Natural killer cell (primary cell): ENCODE results near the gene VEGFB. TPM values are rescaled to one million over a fixed set of nuclear protein-coding genes. Genes with fewer than 3 reads are reported as not detected.
A peak's percentile ranks its signal among the peaks of the same experiment; 100 is the strongest.

ENCODE experiments used
- ATAC-seq, 3 donors: fragments of 150-1000 bp in 2 of 3; fragments of 200-7000 bp in 1 of 3; cut with Tn5 transposase; 1 replicate in 1 of 3; 2 replicates in 2 of 3; pipeline ENCODE4 v1.10.0; 2021; ENCODE audit warnings: mild to moderate bottlenecking in 2 of 3, moderate library complexity in 2 of 3
- DNase-seq, 2 donors: peaks; one replicate each; pipeline versions ENCODE4 v3.0.0 to v3.0.0-alpha.2; 2013 to 2021; ENCODE audit warnings: mixed read lengths in 1 of 2
- H3K27ac ChIP-seq: one replicate; pipeline ENCODE4 v1.5.1; 2013; ENCODE audit warnings: mild to moderate bottlenecking, low read length
- H3K27me3 ChIP-seq: one replicate; pipeline ENCODE4 v1.6.1; 2013; ENCODE audit warnings: low read length; ENCODE audit not compliant: control insufficient read depth, insufficient read depth
- H3K36me3 ChIP-seq: one replicate; pipeline ENCODE4 v1.6.1; 2013; ENCODE audit warnings: low read length; ENCODE audit not compliant: control insufficient read depth, insufficient read depth
- H3K4me1 ChIP-seq: one replicate; pipeline ENCODE4 v1.6.1; 2013; ENCODE audit warnings: low read length; ENCODE audit not compliant: control insufficient read depth, insufficient read depth
- H3K4me3 ChIP-seq: one replicate; pipeline ENCODE4 v1.5.1; 2013; ENCODE audit warnings: low read length
- H3K9me3 ChIP-seq: one replicate; pipeline ENCODE4 v1.6.1; 2013; ENCODE audit warnings: low read length; ENCODE audit not compliant: control insufficient read depth, insufficient read depth
- H3K27ac Mint-ChIP-seq, 2 donors: one replicate each; pipeline ENCODE4 v1.8.0; 2022; ENCODE audit warnings: mild to moderate bottlenecking in 2 of 2, mixed read lengths in 2 of 2, moderate library complexity in 1 of 2
- H3K27me3 Mint-ChIP-seq, 2 donors: one replicate each; pipeline ENCODE4 v1.8.0; 2022; ENCODE audit warnings: low read depth in 2 of 2, mixed read lengths in 2 of 2
- H3K36me3 Mint-ChIP-seq: one replicate; pipeline ENCODE4 v1.8.0; 2022; ENCODE audit warnings: mixed read lengths
- H3K4me1 Mint-ChIP-seq, 2 donors: one replicate each; pipeline ENCODE4 v1.8.0; 2022; ENCODE audit warnings: mixed read lengths in 2 of 2
- H3K4me3 Mint-ChIP-seq: one replicate; pipeline ENCODE4 v1.8.0; 2022; ENCODE audit warnings: mild to moderate bottlenecking, moderate library complexity, mixed read lengths
- H3K9me3 Mint-ChIP-seq, 2 donors: one replicate each; pipeline ENCODE4 v1.8.0; 2022; ENCODE audit warnings: mixed read lengths in 2 of 2
- WGBS: methylation state at CpG from one replicate; pipeline ENCODE4 v1.1.7; 2013; ENCODE audit warnings: missing lambda C conversion rate; ENCODE audit not compliant: insufficient coverage; 5-methylcytosine and 5-hydroxymethylcytosine counted together
- intact Hi-C: fragments of 100-400 bp; cut with micrococcal nuclease; formaldehyde crosslinking; loops from one replicate; pipeline ENCODE4 v1.14.2; 2022
- total RNA-seq, 4 donors: library from RNA; stranded (reverse); fragments of 120-200 nt in 1 of 4; gene quantifications; one replicate each; pipeline versions ENCODE4 v1.2.3 to v1.2.4, GENCODE V29; 2013 to 2022
- TF ChIP-seq, protein P1 (sequence below): fragments of 200-600 bp; IDR thresholded peaks from one replicate; pipeline ENCODE4 v1.8.0; 2022; ENCODE audit warnings: antibody characterized with exemption

VEGFB gene
- total RNA-seq, 3 donors from 2014 or later (not counting 1 experiment from before 2014, with no cell fraction given), result 30.7 to 38.7 (median 37.3) TPM

GRCh38 chr11:64204080-64204440 is 30.3 kb upstream of the VEGFB start:
- Histone ChIP-seq H3K9me3 (no peaks in the 10 kb centered on the region), H3K4me3 (no peak overlapping the region), H3K27ac (no peak overlapping the region), H3K27me3 (no peaks in the 10 kb centered on the region), H3K4me1 (peaks cover 48% of the 10 kb centered on the region), H3K36me3 (peaks cover 53% of the 10 kb centered on the region)
- intact Hi-C loops, result loop anchor here (1.0 to 5.0 kb wide), 2 partner anchors 100 to 448 kb away; no protein-coding TSS in a partner anchor
- Mint-ChIP-seq H3K4me1 (peaks cover 25 to 48% of the 10 kb centered on the region in 2 donors), H3K27me3 (no peaks in the 10 kb centered on the region), H3K9me3 (no peaks in the 10 kb centered on the region), H3K27ac (peak overlapping the region; percentile 77 to 88), H3K4me3 (no peak overlapping the region), H3K36me3 (peaks cover 6% of the 10 kb centered on the region)
- ATAC-seq (no peak), DNase-seq (no peak)
- WGBS, result 93% methylated on average over 16 of the region's 16 CpGs
- TF ChIP-seq, protein P1, sequence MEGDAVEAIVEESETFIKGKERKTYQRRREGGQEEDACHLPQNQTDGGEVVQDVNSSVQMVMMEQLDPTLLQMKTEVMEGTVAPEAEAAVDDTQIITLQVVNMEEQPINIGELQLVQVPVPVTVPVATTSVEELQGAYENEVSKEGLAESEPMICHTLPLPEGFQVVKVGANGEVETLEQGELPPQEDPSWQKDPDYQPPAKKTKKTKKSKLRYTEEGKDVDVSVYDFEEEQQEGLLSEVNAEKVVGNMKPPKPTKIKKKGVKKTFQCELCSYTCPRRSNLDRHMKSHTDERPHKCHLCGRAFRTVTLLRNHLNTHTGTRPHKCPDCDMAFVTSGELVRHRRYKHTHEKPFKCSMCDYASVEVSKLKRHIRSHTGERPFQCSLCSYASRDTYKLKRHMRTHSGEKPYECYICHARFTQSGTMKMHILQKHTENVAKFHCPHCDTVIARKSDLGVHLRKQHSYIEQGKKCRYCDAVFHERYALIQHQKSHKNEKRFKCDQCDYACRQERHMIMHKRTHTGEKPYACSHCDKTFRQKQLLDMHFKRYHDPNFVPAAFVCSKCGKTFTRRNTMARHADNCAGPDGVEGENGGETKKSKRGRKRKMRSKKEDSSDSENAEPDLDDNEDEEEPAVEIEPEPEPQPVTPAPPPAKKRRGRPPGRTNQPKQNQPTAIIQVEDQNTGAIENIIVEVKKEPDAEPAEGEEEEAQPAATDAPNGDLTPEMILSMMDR, result no peak

- Mint-ChIP-seq H3K4me3 (peak overlapping the region; percentile 74), H3K4me1 (peaks cover 28 to 53% of the 10 kb centered on the region in 2 donors), H3K27me3 (no peaks in the 10 kb centered on the region), H3K36me3 (peaks cover 6% of the 10 kb centered on the region), H3K27ac (peak overlapping the region; percentile 77 to 88), H3K9me3 (no peaks in the 10 kb centered on the region)
- Histone ChIP-seq H3K27ac (no peak overlapping the region), H3K27me3 (no peaks in the 10 kb centered on the region), H3K4me1 (peaks cover 50% of the 10 kb centered on the region), H3K36me3 (peaks cover 56% of the 10 kb centered on the region), H3K9me3 (no peaks in the 10 kb centered on the region), H3K4me3 (no peak overlapping the region)
- 29% methylated on average over 6 of the region's 7 CpGs for WGBS
- ATAC-seq (peak; percentile 39 to 60 (median 55)), DNase-seq (peak; percentile 69 to 96)
- TF ChIP-seq, protein P1, result peak; percentile 68
- intact Hi-C loops, result loop anchor here (1.0 to 5.0 kb wide), 2 partner anchors 100 to 448 kb away; no protein-coding TSS in a partner anchor
These were observed 29.9 kb upstream of the VEGFB start for GRCh38 chr11:64204464-64204989.

DNA sequence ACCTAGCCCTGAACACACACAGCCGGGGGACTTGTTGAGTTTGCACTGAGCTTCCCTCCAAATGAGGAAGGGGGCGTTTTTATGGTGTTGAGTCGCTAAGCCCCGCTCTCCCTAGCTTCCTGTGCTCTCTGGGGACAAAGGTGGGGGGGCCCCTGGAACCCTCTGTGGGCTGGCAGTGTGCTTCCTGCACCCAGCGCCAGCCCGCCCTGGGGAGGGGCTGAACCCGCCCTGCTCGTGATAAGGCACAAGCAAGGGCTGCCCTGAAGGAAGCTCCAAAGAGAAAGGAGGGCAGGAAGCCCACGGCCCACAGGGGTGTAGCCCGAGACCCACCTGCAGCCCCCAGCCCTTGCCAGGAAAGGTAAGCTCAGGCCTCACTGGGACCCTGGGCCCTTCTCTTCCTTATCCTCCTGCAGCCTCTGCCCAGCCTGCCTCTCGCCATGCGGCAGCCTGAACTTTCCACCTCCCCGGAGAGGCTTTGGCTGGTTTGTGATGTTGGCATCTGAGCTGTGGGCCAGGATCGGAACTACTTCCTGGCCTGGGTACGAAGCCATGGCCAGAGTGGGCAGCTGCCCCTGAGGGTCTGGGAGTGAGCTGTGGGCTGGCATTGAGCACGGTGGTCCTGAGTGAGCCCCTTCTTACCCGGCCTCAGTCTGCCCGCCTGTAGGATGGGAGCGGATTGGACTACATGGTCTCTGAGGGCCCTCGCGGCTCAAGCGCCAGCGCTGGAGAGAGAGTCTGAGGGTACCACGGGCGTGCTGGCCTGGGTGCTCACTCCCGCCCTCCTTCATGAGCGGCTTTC is 27.7 kb upstream of the VEGFB start, which contains the start of gene FERMT3:
Gene FERMT3, plus strand, starts transcription at position 265 of the 799 bp plus-strand sequence. CDS start 644 bp downstream, outside the sequence.
- WGBS, result 2% methylated on average over 27 of the region's 27 CpGs
- TF ChIP-seq, protein P1, result no peak
- Mint-ChIP-seq H3K27ac (peak within 1 kb of the TSS; percentile 88 to 96), H3K9me3 (no peaks in the 10 kb centered on the region), H3K27me3 (no peaks in the 10 kb centered on the region), H3K36me3 (peaks cover 6% of the 10 kb centered on the region), H3K4me3 (peak within 1 kb of the TSS; percentile 92), H3K4me1 (peaks cover 28 to 55% of the 10 kb centered on the region in 2 donors)
- peaks cover 50% of the 10 kb centered on the region for H3K4me1 ChIP-seq
- H3K36me3 ChIP-seq, result peaks cover 52% of the 10 kb centered on the region
- intact Hi-C loops, result loop anchor here (1.0 to 5.0 kb wide), 5 partner anchors 20 to 136 kb away; partner anchors contain the start of genes BAD, CCDC88B, DNAJC4 and STIP1
- peak within 1 kb of the TSS; percentile 91 for H3K4me3 ChIP-seq
- ATAC-seq (peak; percentile 38 to 57 (median 44)), DNase-seq (peak; percentile 45 to 79)
- H3K9me3 ChIP-seq, result no peaks in the 10 kb centered on the region
- peak within 1 kb of the TSS; percentile 89 for H3K27ac ChIP-seq
- H3K27me3 ChIP-seq, result no peaks in the 10 kb centered on the region
